Measurements from ENCODE around the gene RPS14.
A peak's percentile ranks its signal among the peaks of the same experiment; 100 is the strongest.

The RPS14 gene

DNA sequence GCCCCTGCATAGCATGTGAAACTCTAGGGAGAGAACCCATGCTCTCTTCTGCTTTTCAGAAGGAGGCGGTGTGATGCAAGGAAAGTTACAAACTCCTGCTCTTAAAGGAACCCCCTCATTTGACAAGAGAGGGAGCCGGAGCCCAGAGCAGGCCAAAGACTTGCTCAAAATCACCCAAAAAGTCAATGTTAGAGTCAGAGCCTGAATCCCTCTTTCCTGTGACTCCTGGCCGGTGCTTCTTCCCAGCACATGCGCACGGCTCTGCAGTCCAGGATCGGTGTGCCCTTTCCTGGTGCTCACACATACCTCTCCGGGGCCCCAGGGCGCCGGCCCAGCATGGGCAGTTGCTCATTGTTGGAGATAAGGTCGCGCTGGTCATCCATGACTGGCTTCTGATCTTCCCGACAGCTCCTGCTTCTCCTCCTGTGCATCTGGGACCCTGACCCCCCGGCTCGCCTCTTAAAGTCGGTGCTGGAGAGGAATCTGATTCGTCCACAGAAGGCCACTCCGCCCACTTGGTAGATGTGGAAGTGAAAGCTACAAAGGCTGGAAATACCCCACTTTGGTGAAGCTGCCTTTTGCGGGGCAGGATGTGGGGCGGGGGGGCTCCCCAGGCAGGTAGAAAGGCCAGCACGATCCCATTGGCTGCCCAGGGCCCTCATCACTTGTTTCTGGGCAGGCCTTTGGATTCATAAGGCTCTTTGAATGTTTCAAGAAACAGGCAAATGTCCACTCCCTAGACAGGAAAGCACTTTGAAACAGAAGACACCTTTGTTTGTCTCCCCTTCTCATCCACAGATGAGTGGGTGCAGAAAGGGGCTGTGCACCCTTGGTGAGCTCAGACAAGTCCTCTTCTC lies 37.0 kb downstream of the RPS14 start, which contains the start of gene CD74:
TSS of gene CD74 (minus strand) at position 592 of the 857 bp plus-strand sequence. CDS start at position 431, 161 bp downstream.
- DNase-seq, result peak; percentile 66 to 76

- DNase-seq, result peak; percentile 19 to 32
Observed at GRCh38 chr5:150411245-150411979, 38.1 kb downstream of the RPS14 start.

DNA sequence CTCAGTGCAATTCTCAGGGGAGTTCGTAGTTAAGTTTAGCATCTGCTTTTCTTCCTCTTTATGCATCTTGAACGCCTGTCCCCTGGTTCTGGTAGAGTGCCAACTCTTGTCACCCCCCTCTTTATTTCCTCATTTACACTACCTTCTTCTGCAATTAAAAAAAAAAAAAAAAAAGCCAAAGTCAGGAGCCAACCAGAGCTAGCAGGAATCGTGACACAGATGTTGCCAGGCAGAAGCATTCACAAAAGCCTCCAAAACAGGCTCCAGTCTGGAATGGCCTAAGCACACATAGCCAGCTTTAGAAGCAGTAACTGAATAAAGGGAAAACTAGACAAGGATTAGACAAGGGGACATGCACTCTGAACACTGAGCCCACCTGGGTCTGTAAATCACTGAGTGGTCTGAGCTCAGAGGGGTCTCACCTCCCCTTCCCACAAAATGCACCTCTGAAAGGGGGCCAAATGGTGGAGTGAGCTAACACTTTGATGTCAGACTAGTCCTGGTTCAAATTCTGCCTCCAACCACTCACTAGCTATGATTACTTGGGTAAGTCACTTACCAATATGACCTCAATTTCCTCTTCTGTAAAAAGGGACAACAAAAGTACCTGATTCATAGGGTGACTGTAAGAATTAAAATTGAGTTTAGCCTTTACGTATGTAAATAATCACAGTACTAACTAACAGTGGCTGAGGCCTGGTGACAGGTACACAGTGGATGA lies 38.9 kb downstream of the RPS14 start:
- peak; percentile 95 to 96 for DNase-seq

DNA sequence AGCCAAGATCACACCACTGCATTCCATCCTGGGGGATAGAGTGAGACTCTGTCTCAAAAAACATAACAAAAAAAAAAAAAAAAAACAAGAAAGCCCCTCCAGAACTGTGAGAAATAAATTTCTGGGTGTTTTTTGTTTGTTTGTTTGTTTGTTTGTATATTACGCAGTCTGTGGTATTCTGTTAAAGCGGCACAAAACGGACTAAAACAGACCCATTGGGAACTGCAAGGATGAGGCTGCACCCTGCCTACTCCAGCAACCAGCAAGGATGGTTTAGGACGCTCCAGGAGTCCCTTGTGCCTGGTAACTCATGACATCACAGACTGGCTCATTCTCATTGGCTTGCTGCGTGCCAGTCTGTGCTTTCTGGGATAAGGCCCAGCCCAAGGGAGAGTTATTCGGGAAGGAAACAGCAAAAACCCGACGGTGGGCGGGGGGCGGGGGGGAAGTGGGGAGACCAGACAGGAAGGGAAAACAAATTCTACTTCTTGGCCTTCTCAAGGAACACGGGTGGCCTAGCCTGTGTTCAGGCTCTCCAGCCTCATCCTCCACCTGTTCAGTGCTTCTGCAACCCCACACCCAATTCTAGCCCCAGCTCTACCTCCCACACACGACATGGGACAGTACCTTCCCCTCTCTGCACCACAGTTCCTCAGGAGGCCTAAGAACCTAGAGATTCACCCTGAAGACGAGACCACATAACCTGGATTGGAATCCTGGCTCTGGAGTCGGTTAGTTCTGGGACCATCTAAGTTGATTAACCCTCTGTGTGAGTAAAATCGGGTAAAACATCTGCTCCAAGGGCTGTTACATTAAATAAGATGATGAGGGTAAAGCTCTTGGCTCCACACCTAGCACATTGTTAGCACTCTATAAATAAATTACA lies 39.7 kb downstream of the RPS14 start:
- peak; percentile 90 to 93 for DNase-seq

GRCh38 chr5:150408231-150408943 lies 41.2 kb downstream of the RPS14 start:
- DNase-seq, result no peak

DNA sequence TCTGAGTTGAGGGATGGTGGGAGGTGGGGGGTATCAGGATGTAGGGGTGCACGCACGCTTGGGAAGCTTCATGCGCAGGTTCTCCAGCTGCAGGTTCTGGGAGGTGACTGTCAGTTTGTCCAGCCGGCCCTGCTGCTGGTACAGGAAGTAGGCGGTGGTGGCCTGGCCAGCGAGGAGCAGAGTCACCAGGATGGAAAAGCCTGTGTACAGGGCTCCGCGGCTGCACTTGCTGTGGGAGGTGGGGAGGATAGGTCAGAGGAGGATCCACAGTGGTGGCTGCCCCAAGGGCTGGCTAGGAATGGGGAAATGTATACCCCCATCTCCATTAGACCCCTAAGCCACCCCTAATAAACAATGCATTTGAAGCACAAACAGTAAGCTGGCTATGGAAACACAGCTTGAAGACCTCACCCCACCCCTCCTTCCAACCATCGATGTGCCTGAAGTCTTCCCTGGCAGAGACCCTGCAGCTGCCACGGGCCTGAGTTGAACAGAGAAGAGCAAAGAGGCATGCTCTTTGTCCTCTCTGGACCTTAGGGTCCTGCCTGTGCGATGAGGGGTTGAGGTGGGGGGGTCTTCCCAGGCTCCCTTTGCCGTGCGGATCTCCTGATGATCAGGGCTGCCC lies 42.3 kb downstream of the RPS14 start:
- no peak for DNase-seq

GRCh38 chr5:150406723-150407095 lies 42.8 kb downstream of the RPS14 start:
- DNase-seq, result no peak

GRCh38 chr5:150406103-150406722 lies 43.3 kb downstream of the RPS14 start:
- no peak for DNase-seq

DNA sequence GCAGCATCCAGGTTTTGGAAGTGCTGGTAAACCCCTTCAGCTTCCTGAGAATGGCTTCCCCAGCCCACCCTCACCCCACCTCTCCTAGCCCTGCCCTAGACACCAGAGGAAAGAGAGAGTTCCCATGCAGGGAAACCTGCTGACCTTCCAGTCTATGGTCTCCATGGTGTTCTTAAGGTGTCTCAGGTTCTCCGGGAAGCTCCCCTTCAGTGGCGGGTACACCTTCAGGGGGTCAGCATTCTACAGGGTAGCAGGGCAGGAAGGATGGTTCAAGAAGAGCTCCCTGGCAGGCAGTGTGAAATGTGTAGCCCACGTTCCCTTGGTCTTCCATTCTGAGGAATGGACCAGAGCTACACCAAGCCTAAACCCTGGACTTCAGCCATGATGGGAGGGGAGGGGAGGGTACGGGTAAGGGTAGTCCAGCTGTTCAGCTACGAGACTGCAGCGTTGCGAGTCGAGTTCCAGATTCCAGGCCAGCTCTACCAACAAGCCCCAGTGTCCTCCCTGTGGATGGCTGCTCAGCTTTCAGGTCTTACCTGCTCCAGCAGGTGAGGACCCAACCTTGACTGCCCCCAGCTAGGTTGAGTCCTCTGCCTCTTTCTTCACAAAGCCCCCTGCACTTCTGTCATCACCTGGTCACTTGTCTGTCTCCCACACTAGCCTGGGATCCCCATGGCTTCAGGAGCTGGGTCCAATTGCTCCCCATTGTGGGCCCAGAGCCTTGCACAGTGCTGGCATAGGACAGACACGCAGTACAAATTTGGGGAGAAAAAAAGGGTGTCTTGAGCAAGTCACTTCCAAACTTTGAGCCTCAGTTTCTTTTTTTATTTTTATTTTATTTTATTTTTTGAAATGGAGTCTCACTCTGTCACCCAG lies 44.4 kb downstream of the RPS14 start:
- DNase-seq, result no peak

DNA sequence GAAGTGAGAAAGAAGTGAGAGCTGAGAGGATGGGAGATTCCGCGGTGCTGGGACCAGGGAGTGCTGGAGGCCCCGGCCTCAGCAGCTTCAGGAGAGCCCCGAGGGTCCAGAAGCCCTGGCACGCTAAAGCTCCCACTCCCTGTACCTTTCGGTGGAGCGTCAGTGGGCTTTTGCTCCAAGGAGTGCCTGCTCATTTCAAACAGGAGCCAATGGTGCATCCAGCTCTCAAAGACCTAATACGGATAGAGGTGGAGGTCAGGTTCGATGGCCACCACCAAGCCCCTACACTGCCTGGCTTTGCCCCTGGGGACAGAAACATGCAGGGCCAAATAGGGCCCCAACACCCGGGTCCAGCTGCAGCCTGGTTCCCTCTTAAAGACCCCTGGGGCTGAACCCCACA lies 45.0 kb downstream of the RPS14 start:
- DNase-seq, result no peak

- DNase-seq, result no peak
Observed at GRCh38 chr5:150404121-150404520, 45.4 kb downstream of the RPS14 start.

DNA sequence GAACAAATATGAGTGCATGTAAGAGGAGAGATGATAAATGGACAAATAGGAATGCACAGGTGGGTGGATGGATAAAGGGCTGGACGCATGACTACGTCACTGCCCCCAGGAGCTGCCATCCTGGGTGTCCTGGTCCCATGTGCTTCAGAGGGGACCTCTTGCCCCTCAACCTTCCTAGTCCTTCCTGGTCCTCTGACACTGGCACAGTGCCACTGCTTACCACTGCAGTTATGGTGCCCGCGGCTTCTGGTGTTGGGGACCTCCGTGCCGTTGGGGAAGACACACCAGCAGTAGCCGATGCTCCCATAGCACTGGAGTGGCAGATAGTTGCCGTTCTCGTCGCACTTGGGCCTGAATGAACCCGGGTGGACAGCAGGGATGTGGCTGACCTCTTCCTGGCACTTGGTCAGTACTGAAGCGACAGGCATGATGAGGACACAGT lies 46.6 kb downstream of the RPS14 start:
- no peak for DNase-seq

DNA sequence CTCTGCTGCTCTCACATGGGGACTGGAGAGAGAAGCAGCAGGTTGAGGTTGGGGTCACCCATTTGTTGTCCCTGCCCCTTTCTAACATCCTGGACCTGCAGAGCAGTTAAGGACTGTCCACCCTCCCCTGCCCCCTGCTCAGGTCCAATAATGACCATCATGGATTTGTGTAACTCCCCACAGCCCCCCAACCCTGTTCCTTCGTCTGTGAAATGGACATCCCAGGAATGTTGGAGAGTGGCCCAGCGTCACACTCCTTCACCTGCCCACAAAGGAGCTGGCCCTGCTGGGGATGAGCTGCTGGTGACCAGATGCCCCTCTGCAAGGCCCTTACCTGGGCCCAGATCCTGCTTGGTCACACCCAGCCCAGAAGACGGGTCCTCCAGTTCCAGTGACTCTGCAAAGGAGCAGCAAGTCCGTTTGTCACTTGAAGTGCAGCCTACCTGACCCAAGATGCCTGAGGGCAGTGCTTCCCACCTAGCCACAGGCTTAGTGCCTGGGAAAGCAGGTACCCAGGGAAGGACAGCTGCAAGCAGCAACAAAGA lies 47.2 kb downstream of the RPS14 start:
- no peak for DNase-seq

DNA sequence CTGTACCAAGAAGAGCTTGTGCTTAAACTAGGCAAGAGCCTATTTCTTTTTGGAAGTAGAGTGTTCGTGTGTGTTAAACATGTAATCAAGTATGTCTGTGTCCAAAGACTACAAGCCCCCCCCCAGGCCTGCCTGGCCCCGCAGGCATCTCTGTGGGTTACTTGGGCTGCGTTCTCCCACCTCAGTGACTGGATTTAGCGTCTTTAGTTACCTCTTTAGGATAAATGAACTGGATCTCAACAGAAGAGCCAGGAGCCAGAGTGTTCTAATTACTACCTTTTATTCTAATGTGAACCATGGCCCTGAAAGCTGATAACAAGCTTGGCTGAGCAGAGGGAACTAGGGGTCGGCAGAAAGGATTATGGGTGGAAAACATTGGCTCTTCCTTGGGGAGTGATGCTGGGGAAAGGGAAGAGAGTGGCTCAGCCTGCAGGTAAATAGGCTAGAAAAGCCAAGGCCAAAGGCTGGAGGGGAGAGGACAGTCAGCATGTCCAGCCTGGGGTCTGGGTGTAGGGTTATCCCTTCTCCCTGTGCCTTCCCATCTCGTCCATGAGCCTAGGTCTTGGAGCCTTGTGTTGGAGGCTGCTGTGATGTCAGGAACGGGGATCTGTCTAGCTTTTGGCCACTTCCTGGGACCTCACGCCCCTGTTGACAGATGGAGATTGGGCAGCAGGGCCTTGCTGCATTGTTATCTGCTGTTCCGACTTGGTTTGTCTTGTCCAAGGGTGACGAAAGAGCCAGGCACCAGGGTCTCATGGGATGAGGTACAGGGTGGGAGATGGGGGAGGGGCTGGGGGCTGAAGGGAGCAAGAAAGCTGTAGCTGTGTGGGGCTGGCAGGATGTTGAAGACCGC lies 47.9 kb downstream of the RPS14 start:
- DNase-seq, result no peak

DNA sequence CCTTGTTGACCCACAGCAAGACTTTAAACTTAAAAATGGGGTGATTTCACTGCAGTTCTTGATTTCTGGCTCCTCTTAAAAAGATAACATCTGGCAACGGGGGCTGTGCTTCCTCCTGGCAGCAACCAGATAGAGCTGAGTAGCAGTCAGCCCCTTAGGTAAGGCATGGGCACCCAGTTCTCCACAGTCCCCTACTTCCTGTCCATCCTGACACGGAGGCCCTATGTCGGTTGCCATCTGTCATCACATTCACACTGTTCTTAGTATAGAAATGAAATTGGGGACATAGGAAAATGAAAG lies 48.5 kb downstream of the RPS14 start:
- DNase-seq, result peak; percentile 6 to 7

- no peak for DNase-seq
Observed at GRCh38 chr5:150400316-150401075, 49.0 kb downstream of the RPS14 start.

GRCh38 chr5:150399524-150400211 lies 49.9 kb downstream of the RPS14 start:
- DNase-seq, result no peak
